GM23338 (cell line): ENCODE results near the gene ACOX2. TPM values are rescaled to one million over a fixed set of nuclear protein-coding genes. Genes with fewer than 3 reads are reported as not detected.
A peak's percentile ranks its signal among the peaks of the same experiment; 100 is the strongest.

Source experiments
- ATAC-seq: fragments of 200-7000 bp; cut with Tn5 transposase; 3 replicates; pipeline ENCODE4 v1.9.1; 2020
- DNase-seq: peaks from one replicate; pipeline ENCODE4 v3.0.0-alpha.2; 2015; ENCODE audit warnings: low spot score
- H2AFZ ChIP-seq: fragments of 200-600 bp; sonication (generic); 2 replicates; pipeline ENCODE4 v1.8.0; 2016; ENCODE audit warnings: antibody characterized with exemption, mild to moderate bottlenecking, moderate library complexity
- H3F3A ChIP-seq: fragments of 200-600 bp; sonication (generic); replicated peaks from 2 replicates; pipeline ENCODE4 v1.8.0; 2017; ENCODE audit warnings: antibody characterized with exemption, mixed run types, low read depth
- H3K27ac ChIP-seq: fragments of 200-600 bp; sonication (generic); 2 replicates; pipeline ENCODE4 v1.6.1; 2016; ENCODE audit warnings: low read depth
- H3K27me3 ChIP-seq: fragments of 200-600 bp; sonication (generic); 2 replicates; pipeline ENCODE4 v1.8.0; 2016; ENCODE audit warnings: mild to moderate bottlenecking, mixed run types, moderate library complexity; ENCODE audit not compliant: insufficient read depth
- H3K36me3 ChIP-seq: fragments of 200-600 bp; sonication (generic); 2 replicates; pipeline ENCODE4 v1.8.0; 2016; ENCODE audit warnings: mild to moderate bottlenecking; ENCODE audit not compliant: insufficient read depth
- H3K4me1 ChIP-seq: fragments of 200-600 bp; sonication (generic); 2 replicates; pipeline ENCODE4 v1.8.0; 2016; ENCODE audit warnings: mild to moderate bottlenecking, moderate library complexity; ENCODE audit not compliant: insufficient read depth
- H3K4me2 ChIP-seq: fragments of 200-600 bp; sonication (generic); 2 replicates; pipeline ENCODE4 v1.7.1; 2017; ENCODE audit warnings: mixed run types
- H3K4me3 ChIP-seq: fragments of 200-600 bp; sonication (generic); 2 replicates; pipeline ENCODE4 v1.6.1; 2016; ENCODE audit warnings: mixed run types
- H3K79me2 ChIP-seq: fragments of 200-600 bp; sonication (generic); replicated peaks from 2 replicates; pipeline ENCODE4 v1.8.0; 2017; ENCODE audit warnings: mild to moderate bottlenecking; ENCODE audit not compliant: insufficient read depth
- H3K9me2 ChIP-seq: fragments of 200-600 bp; sonication (generic); 2 replicates; pipeline ENCODE4 v1.8.0; 2017; ENCODE audit not compliant: insufficient read depth
- H4K20me1 ChIP-seq: fragments of 200-600 bp; sonication (generic); replicated peaks from 2 replicates; pipeline ENCODE4 v1.8.0; 2017; ENCODE audit warnings: mild to moderate bottlenecking; ENCODE audit not compliant: insufficient read depth
- H3K27ac Mint-ChIP-seq: 2 replicates; pipeline ENCODE4 v1.8.0; 2020; ENCODE audit warnings: inconsistent platforms, mild to moderate bottlenecking, moderate library complexity, mixed read lengths
- H3K27me3 Mint-ChIP-seq: 3 replicates; pipeline ENCODE4 v1.8.0; 2022; ENCODE audit warnings: low read depth, mild to moderate bottlenecking, moderate library complexity, mixed read lengths, inconsistent platforms; ENCODE audit not compliant: insufficient read depth, poor library complexity
- H3K36me3 Mint-ChIP-seq: 3 replicates; pipeline ENCODE4 v1.8.0; 2021; ENCODE audit warnings: low read depth, mild to moderate bottlenecking, inconsistent platforms, moderate library complexity, mixed read lengths
- H3K4me1 Mint-ChIP-seq: 3 replicates; pipeline ENCODE4 v1.8.0; 2020; ENCODE audit warnings: mild to moderate bottlenecking, inconsistent platforms, mixed read lengths
- H3K4me3 Mint-ChIP-seq: 3 replicates; pipeline ENCODE4 v1.8.0; 2021; ENCODE audit warnings: moderate library complexity, mild to moderate bottlenecking, inconsistent platforms, mixed read lengths
- H3K9me3 Mint-ChIP-seq: 3 replicates; pipeline ENCODE4 v1.8.0; 2020; ENCODE audit warnings: moderate library complexity, mild to moderate bottlenecking, inconsistent platforms, mixed read lengths
- CREB1 ChIP-seq: fragments of 250-450 bp; sonication (Bioruptor Pico); IDR thresholded peaks from 2 replicates; pipeline ENCODE4 v1.5.0; 2020; ENCODE audit warnings: low read depth, mild to moderate bottlenecking, moderate library complexity
- CTCF ChIP-seq, 2 experiments: fragments of 200-600 bp in 1 of 2; sonication (generic) in 1 of 2; conservative IDR thresholded peaks; 2 replicates each; pipeline versions ENCODE4 v1.5.1 to v1.6.1; 2016 to 2017; ENCODE audit warnings: antibody characterized with exemption in 2 of 2, low read depth in 2 of 2, mild to moderate bottlenecking in 2 of 2, moderate library complexity in 1 of 2
- ETS1 ChIP-seq: IDR thresholded peaks from 2 replicates; pipeline ENCODE4 v1.6.1; 2016; ENCODE audit warnings: antibody characterized with exemption
- EZH2 ChIP-seq: fragments of 200-600 bp; sonication (generic); IDR thresholded peaks from one replicate; pipeline ENCODE4 v1.8.0; 2017; ENCODE audit warnings: antibody characterized with exemption, mild to moderate bottlenecking, low read depth; ENCODE audit not compliant: unreplicated experiment
- EZH2phosphoT487 ChIP-seq: fragments of 200-600 bp; sonication (generic); IDR thresholded peaks from one replicate; pipeline ENCODE4 v1.8.1; 2018; ENCODE audit warnings: antibody characterized with exemption; ENCODE audit not compliant: unreplicated experiment
- JUNB ChIP-seq: IDR thresholded peaks from one replicate; pipeline ENCODE4 v1.6.1; 2016; ENCODE audit warnings: antibody characterized with exemption; ENCODE audit not compliant: unreplicated experiment
- NANOG ChIP-seq: IDR thresholded peaks from 2 replicates; pipeline ENCODE4 v1.6.1; 2016; ENCODE audit warnings: antibody characterized with exemption, borderline replicate concordance
- POLR2AphosphoS5 ChIP-seq: IDR thresholded peaks from 2 replicates; pipeline ENCODE4 v1.6.1; 2016; ENCODE audit warnings: antibody characterized with exemption, low read depth
- REST ChIP-seq: IDR thresholded peaks from one replicate; pipeline ENCODE4 v1.6.1; 2018; ENCODE audit warnings: antibody characterized with exemption; ENCODE audit not compliant: unreplicated experiment
- STAT1 ChIP-seq: IDR thresholded peaks from one replicate; pipeline ENCODE4 v1.6.1; 2016; ENCODE audit warnings: antibody characterized with exemption; ENCODE audit not compliant: unreplicated experiment
- ZNF114 ChIP-seq: fragments of 250-450 bp; sonication (Bioruptor Pico); IDR thresholded peaks from 2 replicates; pipeline ENCODE4 v1.5.0; 2020; ENCODE audit warnings: mild to moderate bottlenecking, moderate library complexity
- ZNF331 ChIP-seq: fragments of 250-450 bp; sonication (Bioruptor Pico); IDR thresholded peaks from 2 replicates; pipeline ENCODE4 v1.5.0; 2020; ENCODE audit warnings: low read depth, mild to moderate bottlenecking, moderate library complexity
- ZNF462 ChIP-seq: fragments of 250-450 bp; sonication (Bioruptor Pico); IDR thresholded peaks from 2 replicates; pipeline ENCODE4 v1.5.0; 2020; ENCODE audit warnings: mild to moderate bottlenecking, moderate library complexity
- polyA plus RNA-seq: library from polyadenylated mRNA; unstranded; fragments of >200 nt; fragmentation: Nextera tagmentation; extraction: Ambion mirVana; gene quantifications from 2 replicates; pipeline ENCODE4 v1.2.1, GENCODE V29; 2016
- total RNA-seq: library from RNA; depleted of rRNA; stranded (reverse); fragments of >200 nt; shearing (Covaris generic); gene quantifications from 2 replicates; pipeline ENCODE4 v1.2.3, GENCODE V29; 2014

The ACOX2 gene
- total and polyA plus RNA-seq, 2 experiments from 2014 or later = 1.1 to 1.9 TPM

- H3K4me1 Mint-ChIP-seq = peaks cover 41% of the 10 kb centered on the region
- Histone ChIP-seq H2AFZ (no peak overlapping the region; the same call in 1 of the 2 replicates), H3K4me1 (peaks cover 31% of the 10 kb centered on the region), H3K27me3 (no peaks in the 10 kb centered on the region), H3K4me3 (no peak overlapping the region), H3K27ac (peak overlapping the region; percentile 56; the same call in 1 of the 2 replicates), H3F3A (0 out of 2 replicates have a peak, but pooled peaks cover 5% of the 10 kb centered on the region), H3K4me2 (no peak overlapping the region), H3K9me2 (no peaks in the 10 kb centered on the region), H3K36me3 (no peaks in the 10 kb centered on the region), H4K20me1 (no peaks in the 10 kb centered on the region), H3K79me2 (no peaks in the 10 kb centered on the region)
- no peak for ATAC-seq
- peaks cover 15% of the 10 kb centered on the region for H3K27me3 Mint-ChIP-seq
- no peak for DNase-seq
- no peak overlapping the region for H3K27ac Mint-ChIP-seq
- H3K9me3 Mint-ChIP-seq = peaks cover 5% of the 10 kb centered on the region
- H3K4me3 Mint-ChIP-seq = no peak overlapping the region
- TF ChIP-seq ZNF462 (CRISPR knock-in tag) = no peak
- no peak for TF ChIP-seq JUNB
- no peak for TF ChIP-seq POLR2AphosphoS5
- no peak for TF ChIP-seq CTCF (conservative IDR thresholded peaks at IDR 0.05; ENCODE audit: low read depth in 2 of 2)
- no peak for TF ChIP-seq REST
- TF ChIP-seq NANOG = no peak
- TF ChIP-seq EZH2 = no peak
- TF ChIP-seq ETS1 = no peak
- no peak for TF ChIP-seq EZH2phosphoT487
- no peak for TF ChIP-seq STAT1
- TF ChIP-seq CREB1 (CRISPR knock-in tag) = no peak
- TF ChIP-seq ZNF114 (CRISPR knock-in tag) = no peak
- no peak for TF ChIP-seq ZNF331 (CRISPR knock-in tag)
- H3K36me3 Mint-ChIP-seq = peaks cover 3% of the 10 kb centered on the region; the same call in 2 of the 3 replicates
These were observed 25.5 kb upstream of the ACOX2 start for GRCh38 chr3:58562498-58562897.
